ENCODE data around the gene DNMT3A.

Gene DNMT3A

DNA sequence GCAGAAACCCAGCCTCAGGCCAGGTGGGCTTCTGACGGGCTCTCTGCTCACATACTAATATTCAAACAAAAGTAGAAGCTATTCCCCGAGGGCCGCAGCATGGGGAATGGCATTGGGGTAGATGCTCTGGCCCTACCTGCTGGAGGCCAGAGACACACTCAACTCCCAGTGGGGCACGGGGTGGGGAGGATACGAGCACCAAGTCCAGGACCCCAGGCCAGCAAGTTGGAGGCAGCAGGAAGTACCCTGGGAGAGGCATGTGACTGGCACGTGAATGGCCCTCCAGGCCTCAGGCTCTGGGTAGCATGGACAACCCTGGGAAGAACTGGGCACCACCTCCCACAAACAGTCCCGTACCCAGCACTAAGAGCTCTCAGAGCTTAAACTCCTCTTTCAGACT, 3.8 kb downstream of the DNMT3A start:
- Histone ChIP-seq H3K36me3 (ENCODE audit: control insufficient read depth in 2 of 2, insufficient read depth in 2 of 2, low read length in 2 of 2) (no peaks in the 10 kb centered on the region), H3K4me3 (ENCODE audit: low read length in 2 of 2) (no peak overlapping the region), H3K27me3 (ENCODE audit: control insufficient read depth in 2 of 2, insufficient read depth in 2 of 2, low read length in 2 of 2) (no peaks in the 10 kb centered on the region), H3K27ac (ENCODE audit: low read depth in 2 of 2, low read length in 2 of 2) (no peak overlapping the region), H3K4me1 (ENCODE audit: control insufficient read depth in 2 of 2, insufficient read depth in 2 of 2, low read length in 2 of 2) (peaks cover 9 to 11% of the 10 kb centered on the region in 2 donors), H3K9me3 (ENCODE audit: control insufficient read depth in 2 of 2, low read length in 2 of 2) (no peaks in the 10 kb centered on the region), H3K9ac (ENCODE audit: low read depth in 1 of 2, low read length in 2 of 2) (no peak overlapping the region)

DNA sequence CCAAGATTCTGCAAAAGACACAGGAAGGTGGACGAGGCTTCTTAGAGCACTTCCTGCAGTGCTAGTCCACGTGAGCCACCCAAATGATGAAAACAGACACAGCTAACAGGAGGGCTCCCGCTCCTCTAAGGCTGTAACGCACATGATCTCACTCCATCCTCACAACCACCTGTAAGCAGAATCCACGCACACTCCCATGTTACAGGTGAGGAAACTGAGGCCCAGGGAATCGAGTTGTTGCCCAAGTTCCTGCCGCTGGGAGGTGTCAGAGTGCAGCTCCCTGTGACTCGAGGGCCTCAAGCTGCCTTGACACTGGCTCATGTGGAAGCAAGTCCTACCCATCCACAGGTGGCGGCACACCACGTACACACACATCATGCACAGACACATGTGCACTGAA, 4.4 kb downstream of the DNMT3A start:
- no peak overlapping the region for H3K4me3 ChIP-seq (ENCODE audit: low read length in 2 of 2)
- H3K4me1 ChIP-seq (ENCODE audit: control insufficient read depth in 2 of 2, insufficient read depth in 2 of 2, low read length in 2 of 2), result peaks cover 7 to 11% of the 10 kb centered on the region in 2 donors
- no peaks in the 10 kb centered on the region for H3K27me3 ChIP-seq (ENCODE audit: control insufficient read depth in 2 of 2, insufficient read depth in 2 of 2, low read length in 2 of 2)
- no peaks in the 10 kb centered on the region for H3K9me3 ChIP-seq (ENCODE audit: control insufficient read depth in 2 of 2, low read length in 2 of 2)
- H3K9ac ChIP-seq (ENCODE audit: low read depth in 1 of 2, low read length in 2 of 2), result no peak overlapping the region
- H3K27ac ChIP-seq (ENCODE audit: low read depth in 2 of 2, low read length in 2 of 2), result no peak overlapping the region
- no peaks in the 10 kb centered on the region for H3K36me3 ChIP-seq (ENCODE audit: control insufficient read depth in 2 of 2, insufficient read depth in 2 of 2, low read length in 2 of 2)

DNA sequence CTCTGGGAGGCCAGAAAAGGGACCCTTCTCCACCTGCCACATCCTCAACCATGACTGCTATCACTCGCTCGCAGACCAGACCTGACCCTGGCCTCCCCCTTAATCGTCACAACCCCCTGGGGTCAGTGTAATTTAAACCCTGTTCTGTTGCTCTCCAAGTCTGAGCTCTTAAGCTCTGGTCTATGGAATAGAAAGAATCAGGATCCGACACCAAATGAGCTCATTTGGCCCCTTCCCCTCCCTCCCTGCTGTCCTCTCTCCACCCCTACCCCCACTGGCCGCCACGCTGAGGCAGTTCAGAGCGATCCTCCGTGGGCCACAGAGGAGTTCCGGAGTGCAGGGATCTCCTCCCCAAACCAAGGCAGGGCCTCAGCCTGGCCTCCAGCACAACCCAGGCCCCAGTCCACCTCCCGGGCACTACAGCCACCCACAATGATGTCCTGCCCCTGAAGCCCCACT, 5.3 kb downstream of the DNMT3A start:
- Histone ChIP-seq H3K27me3 (ENCODE audit: control insufficient read depth in 2 of 2, insufficient read depth in 2 of 2, low read length in 2 of 2) (no peaks in the 10 kb centered on the region), H3K27ac (ENCODE audit: low read depth in 2 of 2, low read length in 2 of 2) (no peak overlapping the region), H3K9ac (ENCODE audit: low read depth in 1 of 2, low read length in 2 of 2) (no peak overlapping the region), H3K4me1 (ENCODE audit: control insufficient read depth in 2 of 2, insufficient read depth in 2 of 2, low read length in 2 of 2) (peaks cover 7 to 11% of the 10 kb centered on the region in 2 donors), H3K36me3 (ENCODE audit: control insufficient read depth in 2 of 2, insufficient read depth in 2 of 2, low read length in 2 of 2) (no peaks in the 10 kb centered on the region), H3K4me3 (ENCODE audit: low read length in 2 of 2) (no peak overlapping the region), H3K9me3 (ENCODE audit: control insufficient read depth in 2 of 2, low read length in 2 of 2) (no peaks in the 10 kb centered on the region)

DNA sequence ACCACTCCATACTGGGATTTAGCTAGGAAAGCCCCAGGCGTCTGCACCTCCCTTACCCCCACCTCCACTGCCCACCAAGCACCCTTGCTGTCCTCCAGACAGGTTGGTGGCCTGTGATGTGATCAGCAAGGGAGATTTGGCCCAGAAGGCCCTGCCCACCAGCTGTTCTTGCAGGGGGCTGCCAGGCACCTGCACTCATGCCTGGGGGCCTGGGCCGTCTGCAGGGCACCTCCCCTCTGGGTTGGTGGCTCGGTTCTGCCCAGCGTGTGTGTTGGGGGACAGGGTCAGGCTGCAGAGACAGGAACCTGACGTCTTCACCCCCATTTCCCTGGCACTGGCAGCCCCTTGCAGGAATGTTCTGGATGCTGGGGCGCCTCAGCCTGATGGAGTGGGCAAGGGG, 5.8 kb downstream of the DNMT3A start:
- Histone ChIP-seq H3K4me1 (ENCODE audit: control insufficient read depth in 2 of 2, insufficient read depth in 2 of 2, low read length in 2 of 2) (peaks cover 7 to 11% of the 10 kb centered on the region in 2 donors), H3K9ac (ENCODE audit: low read depth in 1 of 2, low read length in 2 of 2) (no peak overlapping the region), H3K4me3 (ENCODE audit: low read length in 2 of 2) (no peak overlapping the region), H3K36me3 (ENCODE audit: control insufficient read depth in 2 of 2, insufficient read depth in 2 of 2, low read length in 2 of 2) (no peaks in the 10 kb centered on the region), H3K9me3 (ENCODE audit: control insufficient read depth in 2 of 2, low read length in 2 of 2) (no peaks in the 10 kb centered on the region), H3K27ac (ENCODE audit: low read depth in 2 of 2, low read length in 2 of 2) (no peak overlapping the region), H3K27me3 (ENCODE audit: control insufficient read depth in 2 of 2, insufficient read depth in 2 of 2, low read length in 2 of 2) (no peaks in the 10 kb centered on the region)

DNA sequence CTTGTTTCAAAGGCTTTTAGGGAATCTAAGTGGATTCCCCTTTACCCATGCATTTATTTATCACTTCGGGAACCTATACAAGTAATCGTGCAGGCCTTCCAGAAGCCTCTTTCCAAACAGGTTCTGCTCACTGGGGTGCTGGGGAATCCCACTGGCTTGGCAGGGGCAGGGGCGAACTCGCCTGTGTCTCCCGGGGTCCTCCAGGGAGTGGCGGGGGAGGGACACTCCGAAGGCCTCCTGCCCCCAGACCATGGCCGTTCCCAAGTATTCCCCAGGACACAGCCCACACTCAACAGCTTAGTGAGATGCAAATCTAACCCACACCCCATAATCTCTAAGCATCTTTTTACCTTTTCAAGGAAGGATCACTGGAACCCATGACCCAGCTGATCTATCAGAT, 6.5 kb downstream of the DNMT3A start:
- Histone ChIP-seq H3K27ac (ENCODE audit: low read depth in 2 of 2, low read length in 2 of 2) (no peak overlapping the region), H3K9ac (ENCODE audit: low read depth in 1 of 2, low read length in 2 of 2) (no peak overlapping the region), H3K4me3 (ENCODE audit: low read length in 2 of 2) (no peak overlapping the region)

DNA sequence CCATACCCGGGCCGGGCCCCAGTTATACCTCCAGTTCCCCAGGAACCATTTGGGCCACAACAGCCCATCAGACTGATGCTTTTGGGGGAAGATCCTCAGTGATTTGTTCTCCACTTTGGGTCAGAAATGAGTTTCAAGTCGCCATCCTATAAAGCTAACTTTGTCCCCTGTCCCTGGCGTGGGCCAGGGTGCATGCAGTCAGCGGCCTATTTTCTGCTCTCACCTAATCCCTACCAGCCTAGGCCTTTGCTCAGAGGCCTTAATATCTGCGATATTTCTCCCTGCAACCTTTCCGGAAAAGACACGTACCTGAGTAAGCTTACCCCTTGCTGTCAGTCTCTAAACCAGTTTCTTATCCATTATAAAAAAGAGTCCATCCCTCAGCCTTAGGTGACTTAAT, 7.2 kb downstream of the DNMT3A start:
- Histone ChIP-seq H3K4me1 (ENCODE audit: control insufficient read depth in 2 of 2, insufficient read depth in 2 of 2, low read length in 2 of 2) (peaks cover 3 to 5% of the 10 kb centered on the region in 2 donors), H3K9ac (ENCODE audit: low read depth in 1 of 2, low read length in 2 of 2) (no peak overlapping the region), H3K27me3 (ENCODE audit: control insufficient read depth in 2 of 2, insufficient read depth in 2 of 2, low read length in 2 of 2) (no peaks in the 10 kb centered on the region), H3K27ac (ENCODE audit: low read depth in 2 of 2, low read length in 2 of 2) (no peak overlapping the region), H3K36me3 (ENCODE audit: control insufficient read depth in 2 of 2, insufficient read depth in 2 of 2, low read length in 2 of 2) (no peaks in the 10 kb centered on the region), H3K9me3 (ENCODE audit: control insufficient read depth in 2 of 2, low read length in 2 of 2) (no peaks in the 10 kb centered on the region), H3K4me3 (ENCODE audit: low read length in 2 of 2) (no peak overlapping the region)

More for the DNA sequence above, 6.5 kb downstream of the DNMT3A start:
- Histone ChIP-seq H3K27me3 (ENCODE audit: control insufficient read depth in 2 of 2, insufficient read depth in 2 of 2, low read length in 2 of 2) (no peaks in the 10 kb centered on the region), H3K9me3 (ENCODE audit: control insufficient read depth in 2 of 2, low read length in 2 of 2) (no peaks in the 10 kb centered on the region), H3K36me3 (ENCODE audit: control insufficient read depth in 2 of 2, insufficient read depth in 2 of 2, low read length in 2 of 2) (no peaks in the 10 kb centered on the region), H3K4me1 (ENCODE audit: control insufficient read depth in 2 of 2, insufficient read depth in 2 of 2, low read length in 2 of 2) (peaks cover 7 to 10% of the 10 kb centered on the region in 2 donors)

DNA sequence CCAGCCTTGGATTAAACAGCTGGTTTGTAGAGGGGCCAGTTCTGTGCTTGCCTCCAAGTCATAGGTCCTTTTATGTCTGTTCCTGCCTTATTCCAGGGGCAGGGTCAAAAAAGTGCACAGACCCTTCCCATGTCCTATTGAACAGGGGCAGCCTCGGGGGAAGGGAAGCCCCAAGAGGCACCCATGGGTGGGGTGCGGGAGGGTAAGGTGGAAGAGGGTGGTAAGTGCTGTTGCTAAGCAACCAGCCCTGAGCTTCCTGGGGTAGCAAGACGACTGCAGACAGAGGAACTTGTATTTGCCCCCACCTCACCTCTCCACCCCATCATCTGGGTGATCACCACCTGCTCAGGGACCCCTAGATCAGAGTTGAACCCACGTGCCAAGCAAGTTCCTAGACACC, 7.7 kb downstream of the DNMT3A start:
- no peaks in the 10 kb centered on the region for H3K9me3 ChIP-seq (ENCODE audit: control insufficient read depth in 2 of 2, low read length in 2 of 2)
- no peaks in the 10 kb centered on the region for H3K27me3 ChIP-seq (ENCODE audit: control insufficient read depth in 2 of 2, insufficient read depth in 2 of 2, low read length in 2 of 2)
- H3K4me3 ChIP-seq (ENCODE audit: low read length in 2 of 2), result no peak overlapping the region
- no peak overlapping the region for H3K9ac ChIP-seq (ENCODE audit: low read depth in 1 of 2, low read length in 2 of 2)
- H3K27ac ChIP-seq (ENCODE audit: low read depth in 2 of 2, low read length in 2 of 2), result no peak overlapping the region
- no peaks in the 10 kb centered on the region for H3K4me1 ChIP-seq (ENCODE audit: control insufficient read depth in 2 of 2, insufficient read depth in 2 of 2, low read length in 2 of 2)
- no peaks in the 10 kb centered on the region for H3K36me3 ChIP-seq (ENCODE audit: control insufficient read depth in 2 of 2, insufficient read depth in 2 of 2, low read length in 2 of 2)

DNA sequence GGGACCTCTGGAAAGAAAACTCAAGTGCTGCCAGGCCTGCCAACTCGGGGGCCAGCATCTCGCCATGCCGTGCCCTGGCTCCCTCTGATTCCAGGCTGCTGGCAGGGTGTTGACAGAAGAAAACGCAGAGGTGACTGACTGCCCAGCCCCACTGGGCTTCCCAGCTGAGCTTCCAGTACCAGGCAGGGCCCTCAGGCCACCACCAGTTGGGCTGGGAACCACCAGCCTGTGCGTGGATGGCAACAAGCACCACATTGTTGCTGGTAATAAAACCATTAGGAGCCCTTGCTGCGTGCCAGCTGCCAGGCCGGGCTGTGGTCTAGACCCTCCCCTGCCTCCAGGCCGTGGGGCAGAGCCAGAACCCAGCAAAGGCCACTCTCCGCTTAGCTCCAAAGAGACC, 9.2 kb downstream of the DNMT3A start:
- no peaks in the 10 kb centered on the region for H3K27me3 ChIP-seq (ENCODE audit: control insufficient read depth in 2 of 2, insufficient read depth in 2 of 2, low read length in 2 of 2)
- no peaks in the 10 kb centered on the region for H3K9me3 ChIP-seq (ENCODE audit: control insufficient read depth in 2 of 2, low read length in 2 of 2)
- H3K4me1 ChIP-seq (ENCODE audit: control insufficient read depth in 2 of 2, insufficient read depth in 2 of 2, low read length in 2 of 2), result no peaks in the 10 kb centered on the region
- no peak overlapping the region for H3K27ac ChIP-seq (ENCODE audit: low read depth in 2 of 2, low read length in 2 of 2)
- H3K9ac ChIP-seq (ENCODE audit: low read depth in 1 of 2, low read length in 2 of 2), result no peak overlapping the region
- H3K4me3 ChIP-seq (ENCODE audit: low read length in 2 of 2), result no peak overlapping the region
- no peaks in the 10 kb centered on the region for H3K36me3 ChIP-seq (ENCODE audit: control insufficient read depth in 2 of 2, insufficient read depth in 2 of 2, low read length in 2 of 2)

DNA sequence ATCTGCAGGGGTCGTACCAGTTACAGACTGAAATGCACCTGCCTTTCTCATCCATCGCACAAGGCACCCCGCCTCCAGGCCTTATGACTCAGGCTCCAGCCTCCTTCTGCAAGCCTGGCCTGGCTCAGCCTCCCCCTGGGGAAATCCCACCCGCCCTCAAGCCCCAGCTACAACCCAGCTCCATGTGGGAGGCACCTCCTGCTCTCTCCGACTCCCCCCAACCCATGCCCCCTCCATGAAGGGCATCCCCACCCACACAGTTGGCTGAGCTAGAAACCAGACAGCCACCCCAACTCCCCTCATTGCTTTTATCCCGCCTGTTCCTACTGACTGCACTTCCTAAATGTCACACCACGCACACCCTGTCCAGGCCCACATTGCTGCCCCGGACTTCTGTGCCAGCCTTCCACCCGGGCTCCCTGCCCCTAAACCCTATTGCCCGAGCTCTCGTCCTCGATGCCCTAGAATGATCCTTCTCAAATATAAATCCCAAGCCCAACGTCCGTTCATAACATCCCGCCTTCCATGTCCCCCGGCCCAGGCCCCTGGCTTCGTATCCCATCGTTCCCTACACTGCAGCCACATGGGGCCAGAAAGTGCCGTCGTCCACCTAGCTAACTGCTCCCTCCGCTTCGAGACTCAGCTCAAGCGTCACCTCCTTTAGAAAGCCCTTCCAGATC, 9.9 kb downstream of the DNMT3A start:
- Histone ChIP-seq H3K9ac (ENCODE audit: low read depth in 1 of 2, low read length in 2 of 2) (no peak overlapping the region), H3K27me3 (ENCODE audit: control insufficient read depth in 2 of 2, insufficient read depth in 2 of 2, low read length in 2 of 2) (no peaks in the 10 kb centered on the region), H3K27ac (ENCODE audit: low read depth in 2 of 2, low read length in 2 of 2) (no peak overlapping the region), H3K36me3 (ENCODE audit: control insufficient read depth in 2 of 2, insufficient read depth in 2 of 2, low read length in 2 of 2) (no peaks in the 10 kb centered on the region), H3K4me3 (ENCODE audit: low read length in 2 of 2) (no peak overlapping the region), H3K9me3 (ENCODE audit: control insufficient read depth in 2 of 2, low read length in 2 of 2) (peaks cover 0 to 1% of the 10 kb centered on the region in 2 donors), H3K4me1 (ENCODE audit: control insufficient read depth in 2 of 2, insufficient read depth in 2 of 2, low read length in 2 of 2) (no peaks in the 10 kb centered on the region)

DNA sequence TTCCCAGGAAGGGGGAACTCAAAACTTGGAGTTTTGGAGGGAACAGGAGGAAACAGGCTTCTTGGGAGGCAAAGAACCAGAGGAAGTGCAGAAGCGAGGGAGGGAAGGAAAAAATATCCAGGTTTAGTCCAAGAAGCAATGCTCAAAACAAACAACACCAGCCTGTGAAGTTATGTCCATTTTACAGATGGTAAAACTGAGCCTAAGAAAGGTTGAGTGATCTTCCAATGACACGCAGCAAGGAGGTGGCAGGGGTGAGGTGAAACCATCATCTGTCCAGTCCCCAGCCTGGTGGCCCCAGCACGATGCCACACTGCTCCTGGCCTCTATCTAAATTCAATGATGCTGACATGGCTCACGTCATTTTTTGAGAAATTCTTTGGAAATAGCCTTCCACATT, 10.8 kb downstream of the DNMT3A start:
- H3K4me3 ChIP-seq (ENCODE audit: low read length in 2 of 2), result no peak overlapping the region
- peaks cover 0 to 5% of the 10 kb centered on the region in 2 donors for H3K36me3 ChIP-seq (ENCODE audit: control insufficient read depth in 2 of 2, insufficient read depth in 2 of 2, low read length in 2 of 2)
- H3K4me1 ChIP-seq (ENCODE audit: control insufficient read depth in 2 of 2, insufficient read depth in 2 of 2, low read length in 2 of 2), result no peaks in the 10 kb centered on the region
- no peaks in the 10 kb centered on the region for H3K27me3 ChIP-seq (ENCODE audit: control insufficient read depth in 2 of 2, insufficient read depth in 2 of 2, low read length in 2 of 2)
- H3K27ac ChIP-seq (ENCODE audit: low read depth in 2 of 2, low read length in 2 of 2), result no peak overlapping the region
- peaks cover 5 to 7% of the 10 kb centered on the region in 2 donors for H3K9me3 ChIP-seq (ENCODE audit: control insufficient read depth in 2 of 2, low read length in 2 of 2)
- H3K9ac ChIP-seq (ENCODE audit: low read depth in 1 of 2, low read length in 2 of 2), result no peak overlapping the region

Measured in mucosa of rectum (tissue), 2 donors.